Activated effector memory CD4-positive, alpha-beta T cell treated with Interleukin-2 at 50 U/mL for 16 hours (primary cell): ENCODE results near the gene EIF6.
"Not testable (repeated sequence)": the region's sequence is repeated elsewhere in the genome, so short reads cannot be mapped to it uniquely, and the experiment has no call there.

ENCODE experiments used
- DNase-seq: peaks from one replicate; pipeline ENCODE4 v3.0.0-alpha.2; 2020

Gene EIF6

GRCh38 chr20:35277531-35278395 lies 6.8 kb downstream of the EIF6 start, which contains the start of gene MMP24OS:
MMP24OS (minus strand) TSS chr20:35278122; CDS start chr20:35277929, 193 bp downstream.
- peak; percentile 85 for DNase-seq

GRCh38 chr20:35277127-35277526 lies 7.4 kb downstream of the EIF6 start:
- no peak for DNase-seq

- DNase-seq = no peak
These were observed 8.2 kb downstream of the EIF6 start for GRCh38 chr20:35276408-35276807.

GRCh38 chr20:35275741-35276251 lies 8.8 kb downstream of the EIF6 start:
- DNase-seq = no peak

- no peak for DNase-seq
These were observed 10.1 kb downstream of the EIF6 start for GRCh38 chr20:35274172-35275092.

- DNase-seq = no peak
These were observed 11.0 kb downstream of the EIF6 start for GRCh38 chr20:35273449-35274171.

GRCh38 chr20:35271904-35272303 lies 12.7 kb downstream of the EIF6 start:
- no peak for DNase-seq

- no peak for DNase-seq
These were observed 13.3 kb downstream of the EIF6 start for GRCh38 chr20:35271073-35271882.

- DNase-seq = no peak
These were observed 14.3 kb downstream of the EIF6 start for GRCh38 chr20:35270021-35270902.

GRCh38 chr20:35269055-35269781 lies 15.4 kb downstream of the EIF6 start:
- DNase-seq = peak; percentile 21

- DNase-seq = no peak
These were observed 17.5 kb downstream of the EIF6 start for GRCh38 chr20:35267092-35267491.

- DNase-seq = no peak
These were observed 19.8 kb downstream of the EIF6 start for GRCh38 chr20:35264755-35265154.

- DNase-seq = no peak
These were observed 20.8 kb downstream of the EIF6 start for GRCh38 chr20:35263532-35264341.

GRCh38 chr20:35262731-35263531 lies 21.6 kb downstream of the EIF6 start:
- DNase-seq = not testable (repeated sequence)

- DNase-seq = not testable (repeated sequence)
These were observed 22.3 kb downstream of the EIF6 start for GRCh38 chr20:35262321-35262720.

- DNase-seq = no peak
These were observed 24.1 kb downstream of the EIF6 start for GRCh38 chr20:35260426-35260825.

GRCh38 chr20:35257175-35257909 lies 27.2 kb downstream of the EIF6 start:
- no peak for DNase-seq
